GM12878 (cell line): ENCODE data around the gene TRABD2B. TPM values are rescaled to one million over a fixed set of nuclear protein-coding genes. Genes with fewer than 3 reads are reported as not detected.
A peak's percentile ranks its signal among the peaks of the same experiment; 100 is the strongest.

Source experiments
- ATAC-seq: fragments of 200-7000 bp; cut with Tn5 transposase; 3 replicates; pipeline ENCODE4 v1.9.1; 2020; ENCODE audit warnings: mild to moderate bottlenecking, moderate library complexity
- BruUV-seq: library from RNA; stranded (reverse); fragments of 400-500 nt; replicated peaks from 2 replicates; lab custom pipeline; 2021; lab: Mats Ljungman, UMichigan
- CTCF ChIA-PET: fragments of 300-600 bp; sonication (Branson Sonifier 250); formaldehyde crosslinking; extraction: SDS; loops from one replicate; lab custom pipeline; 2021; ENCODE audit warnings: inconsistent platforms; lab: Yijun Ruan, JAX
- POLR2A ChIA-PET: fragments of 350-600 bp; formaldehyde crosslinking; extraction: SDS; loops from one replicate; lab custom pipeline; 2021; ENCODE audit warnings: inconsistent platforms; lab: Charles Lee
- RAD21 ChIA-PET: fragments of 300-600 bp; sonication (Branson Sonifier 250); formaldehyde crosslinking; loops from one replicate; lab custom pipeline; 2023; ENCODE audit warnings: antibody characterized with exemption; ENCODE audit not compliant: unreplicated experiment; lab: Charles Lee
- SMC1A ChIA-PET: fragments of 300-600 bp; sonication (Branson Sonifier 250); formaldehyde crosslinking; loops from one replicate; lab custom pipeline; 2023; ENCODE audit not compliant: unreplicated experiment, uncharacterized antibody; lab: Charles Lee
- DNase-seq: peaks from one replicate; pipeline ENCODE4 v3.0.0-alpha.2; 2011; ENCODE audit warnings: low read depth, low spot score
- FAIRE-seq: peaks from 3 replicates; lab custom pipeline; 2011; peaks lifted over from hg19 to GRCh38; lab: Jason Lieb, UNC
- H2AFZ ChIP-seq: 2 replicates; pipeline ENCODE4 v1.6.0; 2011; ENCODE audit warnings: low read depth, low read length, control low read depth; ENCODE audit not compliant: control insufficient read depth
- H3K27ac ChIP-seq: 2 replicates; pipeline ENCODE4 v1.5.1; 2011; ENCODE audit warnings: control low read depth; ENCODE audit not compliant: control insufficient read depth, insufficient read depth
- H3K27me3 ChIP-seq, 2 experiments: replicated peaks in 1 of 2; 2 replicates each; pipeline versions ENCODE4 v1.6.0 to v1.6.1; 2011; ENCODE audit warnings: low read length in 1 of 2; ENCODE audit not compliant: control insufficient read depth in 2 of 2, insufficient read depth in 2 of 2
- H3K36me3 ChIP-seq, 2 experiments: 2 replicates each; pipeline ENCODE4 v1.5.1; 2011; ENCODE audit warnings: low read length in 1 of 2; ENCODE audit not compliant: control insufficient read depth in 2 of 2, insufficient read depth in 2 of 2
- H3K4me1 ChIP-seq: 2 replicates; pipeline ENCODE4 v1.6.1; 2011; ENCODE audit warnings: mild to moderate bottlenecking, low read length, moderate library complexity, mixed read lengths; ENCODE audit not compliant: control insufficient read depth, insufficient read depth
- H3K4me2 ChIP-seq: 2 replicates; pipeline ENCODE4 v1.6.0; 2011; ENCODE audit warnings: control low read depth; ENCODE audit not compliant: control insufficient read depth, insufficient read depth
- H3K4me3 ChIP-seq: fragments of 200-600 bp; sonication (generic); 2 replicates; pipeline ENCODE4 v1.5.1; 2016
- H3K79me2 ChIP-seq: 2 replicates; pipeline ENCODE4 v1.6.0; 2011; ENCODE audit warnings: low read length; ENCODE audit not compliant: control insufficient read depth, insufficient read depth
- H3K9ac ChIP-seq: 2 replicates; pipeline ENCODE4 v1.8.0; 2011; ENCODE audit warnings: low read length, control low read depth, mixed read lengths; ENCODE audit not compliant: control insufficient read depth, insufficient read depth
- H3K9me3 ChIP-seq: replicated peaks from 3 replicates; pipeline ENCODE4 v1.5.1; 2011; ENCODE audit warnings: mild to moderate bottlenecking, low read length; ENCODE audit not compliant: control insufficient read depth, insufficient read depth
- H4K20me1 ChIP-seq: 2 replicates; pipeline ENCODE4 v1.6.0; 2011; ENCODE audit not compliant: control insufficient read depth, insufficient read depth
- CBX3 ChIP-seq: fragments of 200-600 bp; sonication (generic); IDR thresholded peaks from 2 replicates; pipeline ENCODE4 v1.6.1; 2016; ENCODE audit warnings: low read depth, borderline replicate concordance
- CHD2 ChIP-seq: IDR thresholded peaks from 2 replicates; pipeline ENCODE4 v1.6.1; 2011; ENCODE audit warnings: low read depth, low read length, improper control_type of control experiment, borderline replicate concordance
- CTCF ChIP-seq, 3 experiments: IDR thresholded peaks in 2 of 3; conservative IDR thresholded peaks in 1 of 3; 2 replicates each; pipeline ENCODE4 v1.5.1; 2011; ENCODE audit warnings: low read depth in 3 of 3, low read length in 3 of 3, mild to moderate bottlenecking in 3 of 3, control low read depth in 2 of 3, moderate library complexity in 2 of 3, inconsistent platforms in 1 of 3, mixed read lengths in 1 of 3; ENCODE audit not compliant: control insufficient read depth in 2 of 3, insufficient read depth in 1 of 3; ENCODE audit errors: extremely low read depth in 1 of 3
- EED ChIP-seq: sonication (generic); IDR thresholded peaks from 2 replicates; pipeline ENCODE4 v1.6.1; 2016; ENCODE audit warnings: antibody characterized with exemption, low read depth
- HDAC6 ChIP-seq: fragments of 200-600 bp; sonication (generic); IDR thresholded peaks from one replicate; pipeline ENCODE4 v1.8.0; 2017; ENCODE audit warnings: antibody characterized with exemption; ENCODE audit not compliant: unreplicated experiment
- IRF4 ChIP-seq: IDR thresholded peaks from 2 replicates; pipeline ENCODE4 v1.6.1; 2011; ENCODE audit warnings: low read depth, low read length
- MEF2A ChIP-seq: IDR thresholded peaks from 2 replicates; pipeline ENCODE4 v1.6.1; 2011; ENCODE audit warnings: low read depth, mild to moderate bottlenecking, low read length, moderate library complexity; ENCODE audit not compliant: insufficient read depth
- NFIC ChIP-seq: IDR thresholded peaks from 2 replicates; pipeline ENCODE4 v1.6.1; 2012; ENCODE audit warnings: low read depth, mild to moderate bottlenecking, inconsistent platforms, low read length, moderate library complexity
- NKRF ChIP-seq: fragments of 450-650 bp; conservative IDR thresholded peaks from 2 replicates; pipeline ENCODE4 v1.6.1; 2017; ENCODE audit warnings: mild to moderate bottlenecking, moderate library complexity
- PAX8 ChIP-seq: fragments of 450-650 bp; IDR thresholded peaks from 2 replicates; pipeline ENCODE4 v1.6.1; 2017; ENCODE audit warnings: mild to moderate bottlenecking, moderate library complexity
- POU2F2 ChIP-seq: IDR thresholded peaks from 3 replicates; pipeline ENCODE4 v1.6.1; 2011; ENCODE audit warnings: low read depth, mild to moderate bottlenecking, low read length, borderline replicate concordance
- SIX5 ChIP-seq: IDR thresholded peaks from 2 replicates; pipeline ENCODE4 v1.6.1; 2011; ENCODE audit warnings: mild to moderate bottlenecking, low read depth, low read length, moderate library complexity; ENCODE audit not compliant: severe bottlenecking
- TCF3 ChIP-seq: IDR thresholded peaks from 2 replicates; pipeline ENCODE4 v1.6.1; 2012; ENCODE audit warnings: low read depth, mild to moderate bottlenecking, low read length, borderline replicate concordance; ENCODE audit not compliant: insufficient read depth
- TCF7 ChIP-seq: IDR thresholded peaks from 2 replicates; pipeline ENCODE4 v1.6.1; 2014; ENCODE audit warnings: antibody characterized with exemption, borderline replicate concordance
- ZNF24 ChIP-seq: fragments of 450-650 bp; IDR thresholded peaks from 2 replicates; pipeline ENCODE4 v1.6.1; 2017; ENCODE audit warnings: antibody characterized with exemption, mild to moderate bottlenecking
- WGBS: methylation state at CpG from one replicate; pipeline ENCODE4 v1.1.6; 2016; ENCODE audit warnings: low lambda C conversion rate; ENCODE audit not compliant: insufficient replicate concordance, insufficient coverage; ENCODE audit errors: missing lambda C conversion rate; 5-methylcytosine and 5-hydroxymethylcytosine counted together
- in situ Hi-C: fragments of 300-500 bp; cut with MboI; formaldehyde crosslinking; loops from 9 replicates; pipeline ENCODE4 v1.14.3; 2018; ENCODE audit warnings: mixed read lengths
- intact Hi-C: fragments of 100-400 bp; cut with micrococcal nuclease; formaldehyde crosslinking; loops from one replicate; pipeline ENCODE4 v1.14.2; 2022; ENCODE audit not compliant: unreplicated experiment
- polyA plus RNA-seq, 11 experiments: library from polyadenylated mRNA; depleted of rRNA in 4 of 11; unstranded in 6 of 11; stranded (reverse) in 5 of 11; fragments of >200 nt; fragmentation: Nextera tagmentation in 4 of 11; fragmentation: Illumina TruSeq in 1 of 11; extraction: Ambion mirVana in 4 of 11; extraction: Trizol in 1 of 11; gene quantifications; 1 replicate in 1 of 11; 2 replicates in 10 of 11; pipeline versions ENCODE4 v1.2.1 to v1.2.3, GENCODE V29; 2011 to 2016; ENCODE audit warnings: inconsistent platforms in 2 of 11, missing spikeins in 2 of 11, low read depth in 1 of 11
- total RNA-seq, 4 experiments: library from RNA; depleted of rRNA in 3 of 4; stranded (reverse); fragments of >200 nt in 3 of 4; fragmentation: Illumina TruSeq in 1 of 4; extraction: Trizol in 1 of 4; gene quantifications; 2 replicates each; pipeline versions ENCODE4 v1.2.1 to v1.2.3, GENCODE V29; 2013 to 2021

TRABD2B gene
- total and polyA plus RNA-seq, 10 of the 15 experiments (the other 5 are each of a cell fraction or from before 2014, with no cell fraction given), result not detected

- ChIA-PET POLR2A (no interaction called here), RAD21 (no interaction called here), CTCF (no interaction called here)
- Histone ChIP-seq H3K4me3 (no peak overlapping the region), H3K9ac (no peak overlapping the region), H2AFZ (no peak overlapping the region), H3K79me2 (no peaks in the 10 kb centered on the region), H3K27ac (no peak overlapping the region), H3K9me3 (no peaks in the 10 kb centered on the region), H4K20me1 (no peaks in the 10 kb centered on the region)
- in situ Hi-C loops, result no loop called here
- no peak for ATAC-seq
- BruUV-seq, result no TSS peak
- WGBS, result 94% methylated on average over 1 of the region's 1 CpG
- TF ChIP-seq EED (no peak), POU2F2 (no peak), ZNF24 (peak; percentile 49; the same call in 1 of the 2 replicates), SIX5 (no peak), TCF7 (no peak), IRF4 (no peak)
- TF ChIP-seq, all 136 proteins: peak for 1
- H3K4me2 ChIP-seq, result no peak overlapping the region
- FAIRE-seq (no peak), DNase-seq (no peak)
- SMC1A ChIA-PET, result no interaction called here
- no peaks in the 10 kb centered on the region for H3K36me3 ChIP-seq
- H3K27me3 ChIP-seq, result 0 out of 4 replicates have a peak, but pooled peaks cover 0 to 1% of the 10 kb centered on the region in 2 experiments
- no peaks in the 10 kb centered on the region for H3K4me1 ChIP-seq
- intact Hi-C loops, result no loop called here
Observed at GRCh38 chr1:47787560-47787959, 209.6 kb downstream of the TRABD2B start.

GRCh38 chr1:47786316-47786715 is 210.9 kb downstream of the TRABD2B start:
- ChIA-PET POLR2A (no interaction called here), CTCF (no interaction called here), SMC1A (no interaction called here), RAD21 (no interaction called here)
- Histone ChIP-seq H3K4me2 (no peak overlapping the region), H3K4me3 (no peak overlapping the region), H3K9ac (no peak overlapping the region), H4K20me1 (no peaks in the 10 kb centered on the region), H3K79me2 (no peaks in the 10 kb centered on the region), H3K27ac (no peak overlapping the region), H3K9me3 (no peaks in the 10 kb centered on the region), H2AFZ (no peak overlapping the region), H3K36me3 (no peaks in the 10 kb centered on the region), H3K27me3 (peaks cover 0 to 1% of the 10 kb centered on the region in 2 experiments; a peak in 1 of 4 replicates), H3K4me1 (no peaks in the 10 kb centered on the region)
- DNase-seq, result no peak
- 12% methylated on average over 6 of the region's 6 CpGs for WGBS
- FAIRE-seq, result no peak
- intact Hi-C loops, result no loop called here
- no peak for ATAC-seq
- BruUV-seq, result no TSS peak
- in situ Hi-C loops, result no loop called here
- TF ChIP-seq MEF2A (no peak), CBX3 (no peak), HDAC6 (no peak), NFIC (no peak), NKRF (no peak), CHD2 (no peak), CTCF (IDR thresholded peaks at IDR 0.05 in 2 of 3, conservative IDR thresholded peaks at IDR 0.05 in 1 of 3; ENCODE audit: control insufficient read depth in 2 of 3, extremely low read depth in 1 of 3, insufficient read depth in 1 of 3, low read depth in 3 of 3, low read length in 3 of 3) (no peak), TCF3 (no peak), PAX8 (no peak)
